Parathyroid adenoma (tissue), 2 donors: ENCODE measurements around the gene GTF3C4.

ENCODE experiments used
- H2AFZ ChIP-seq: fragments of 300-600 bp; sonication (generic); one replicate; pipeline ENCODE4 v1.7.0; 2017; ENCODE audit warnings: antibody characterized with exemption, mild to moderate bottlenecking
- H3K27ac ChIP-seq: fragments of 300-600 bp; sonication (generic); one replicate; pipeline ENCODE4 v1.7.0; 2017
- H3K27me3 ChIP-seq: fragments of 300-600 bp; sonication (generic); one replicate; pipeline ENCODE4 v1.7.0; 2017; ENCODE audit warnings: low read length; ENCODE audit not compliant: control insufficient read depth, insufficient read depth
- H3K36me3 ChIP-seq: fragments of 300-600 bp; sonication (generic); one replicate; pipeline ENCODE4 v1.7.0; 2017; ENCODE audit warnings: low read length; ENCODE audit not compliant: control insufficient read depth, insufficient read depth
- H3K4me1 ChIP-seq: fragments of 300-600 bp; sonication (generic); one replicate; pipeline ENCODE4 v1.7.0; 2017; ENCODE audit warnings: control low read depth
- H3K4me2 ChIP-seq: fragments of 300-600 bp; sonication (generic); one replicate; pipeline ENCODE4 v1.7.0; 2017; ENCODE audit warnings: low read length
- H3K4me3 ChIP-seq: fragments of 300-600 bp; sonication (generic); one replicate; pipeline ENCODE4 v1.7.0; 2017; ENCODE audit warnings: low read depth, low read length
- H3K79me2 ChIP-seq: fragments of 300-600 bp; sonication (generic); one replicate; pipeline ENCODE4 v1.7.0; 2017; ENCODE audit warnings: control low read depth
- H3K9ac ChIP-seq: fragments of 300-600 bp; sonication (generic); one replicate; pipeline ENCODE4 v1.7.0; 2017; ENCODE audit warnings: mild to moderate bottlenecking
- H3K9me3 ChIP-seq: fragments of 300-600 bp; sonication (generic); one replicate; pipeline ENCODE4 v1.7.0; 2017; ENCODE audit warnings: low read length; ENCODE audit not compliant: control insufficient read depth
- CTCF ChIP-seq: fragments of 300-600 bp; sonication (generic); IDR thresholded peaks from one replicate; pipeline ENCODE4 v1.7.0; 2017; ENCODE audit warnings: antibody characterized with exemption, mild to moderate bottlenecking
- donor health status: primary hyperparathyroidism.

GTF3C4 gene

GRCh38 chr9:132663851-132664250 is 6.4 kb upstream of the GTF3C4 start:
- Histone ChIP-seq H3K79me2 (no peaks in the 10 kb centered on the region), H3K4me2 (no peak overlapping the region), H3K36me3 (no peaks in the 10 kb centered on the region), H3K9ac (no peak overlapping the region), H3K4me3 (no peak overlapping the region), H3K27me3 (no peaks in the 10 kb centered on the region), H3K4me1 (no peaks in the 10 kb centered on the region), H2AFZ (no peak overlapping the region), H3K9me3 (no peaks in the 10 kb centered on the region), H3K27ac (no peak overlapping the region)
- no peak for TF ChIP-seq CTCF

- peaks cover 14% of the 10 kb centered on the region for H3K79me2 ChIP-seq
- no peak for TF ChIP-seq CTCF
- no peaks in the 10 kb centered on the region for H3K9me3 ChIP-seq
- H3K27ac ChIP-seq, result peak overlapping the region; percentile 92
- peak overlapping the region; percentile 79 for H3K4me2 ChIP-seq
- H3K4me3 ChIP-seq, result peak overlapping the region; percentile 98
- H3K4me1 ChIP-seq, result no peaks in the 10 kb centered on the region
- no peak overlapping the region for H3K9ac ChIP-seq
- peak overlapping the region; percentile 90 for H2AFZ ChIP-seq
- no peaks in the 10 kb centered on the region for H3K27me3 ChIP-seq
- H3K36me3 ChIP-seq, result no peaks in the 10 kb centered on the region
These were observed 956 bp upstream of the GTF3C4 start for GRCh38 chr9:132669319-132669697.

- Histone ChIP-seq H3K36me3 (no peaks in the 10 kb centered on the region), H3K4me2 (peak within 1 kb of the TSS; percentile 79), H2AFZ (peak within 1 kb of the TSS; percentile 90), H3K27me3 (no peaks in the 10 kb centered on the region), H3K79me2 (peaks cover 14% of the 10 kb centered on the region), H3K27ac (peak within 1 kb of the TSS; percentile 92), H3K9ac (peak within 1 kb of the TSS; percentile 8), H3K9me3 (no peaks in the 10 kb centered on the region), H3K4me1 (no peaks in the 10 kb centered on the region), H3K4me3 (peak within 1 kb of the TSS; percentile 98)
- no peak for TF ChIP-seq CTCF
These were observed 387 bp upstream of the GTF3C4 start, which contains the start of gene DDX31 for GRCh38 chr9:132669698-132670456. Gene DDX31, minus strand, starts transcription at chr9:132669983. Its CDS starts 49 bp downstream, at chr9:132669934.

GRCh38 chr9:132671620-132672412 is 1.6 kb downstream of the GTF3C4 start:
- H3K9me3 ChIP-seq, result no peaks in the 10 kb centered on the region
- H3K79me2 ChIP-seq, result peaks cover 14% of the 10 kb centered on the region
- no peak for TF ChIP-seq CTCF
- no peaks in the 10 kb centered on the region for H3K36me3 ChIP-seq
- no peaks in the 10 kb centered on the region for H3K4me1 ChIP-seq
- H3K4me3 ChIP-seq, result peak overlapping the region; percentile 98
- no peak overlapping the region for H3K9ac ChIP-seq
- no peak overlapping the region for H2AFZ ChIP-seq
- no peaks in the 10 kb centered on the region for H3K27me3 ChIP-seq
- H3K27ac ChIP-seq, result no peak overlapping the region
- H3K4me2 ChIP-seq, result peak overlapping the region; percentile 79
